GM21786 (cell line): ENCODE data around the gene TSPEAR.
A peak's percentile ranks its signal among the peaks of the same experiment; 100 is the strongest.

ENCODE experiments used
- ATAC-seq: cut with Tn5 transposase; IDR thresholded peaks from one replicate; pipeline ENCODE4 v1.9.1; 2021; ENCODE audit not compliant: unreplicated experiment

The TSPEAR gene

DNA sequence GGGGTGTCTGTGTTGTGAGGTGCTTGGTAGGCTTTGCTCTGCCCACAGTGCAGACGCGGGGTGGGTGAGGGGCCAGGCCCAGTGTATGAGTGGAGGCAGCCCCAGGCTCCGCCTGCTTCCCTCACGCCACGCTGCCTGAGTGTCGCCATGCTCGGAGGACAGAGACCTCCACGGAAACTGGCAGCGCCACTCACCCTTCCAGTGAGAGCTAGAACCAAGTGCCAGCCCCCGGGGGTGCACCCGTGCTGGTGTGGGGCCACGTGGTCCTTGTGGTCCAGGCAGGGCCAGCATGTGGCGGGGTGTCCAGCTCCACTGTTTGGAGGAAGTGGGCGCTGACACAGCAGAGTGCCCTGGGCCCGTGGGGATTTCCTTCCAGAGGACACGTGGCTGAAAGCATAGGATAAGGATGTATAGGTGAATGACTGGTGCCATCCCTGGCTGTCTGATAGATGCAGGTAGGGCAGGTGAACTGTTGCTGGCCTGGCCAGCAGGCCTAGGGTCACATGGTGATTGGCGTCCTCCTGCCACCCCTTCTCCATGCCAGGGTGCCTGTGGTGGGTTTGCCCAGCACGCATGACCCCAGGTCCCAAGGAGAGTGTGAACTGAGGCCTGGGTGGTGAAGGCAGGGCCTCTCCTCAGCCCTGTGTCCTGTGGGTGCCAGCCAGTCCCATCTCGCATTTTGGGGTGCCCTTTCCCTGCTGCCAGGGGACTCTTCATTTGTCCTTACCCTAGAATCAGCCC, 252.2 kb downstream of the TSPEAR start:
- ATAC-seq, result no peak

DNA sequence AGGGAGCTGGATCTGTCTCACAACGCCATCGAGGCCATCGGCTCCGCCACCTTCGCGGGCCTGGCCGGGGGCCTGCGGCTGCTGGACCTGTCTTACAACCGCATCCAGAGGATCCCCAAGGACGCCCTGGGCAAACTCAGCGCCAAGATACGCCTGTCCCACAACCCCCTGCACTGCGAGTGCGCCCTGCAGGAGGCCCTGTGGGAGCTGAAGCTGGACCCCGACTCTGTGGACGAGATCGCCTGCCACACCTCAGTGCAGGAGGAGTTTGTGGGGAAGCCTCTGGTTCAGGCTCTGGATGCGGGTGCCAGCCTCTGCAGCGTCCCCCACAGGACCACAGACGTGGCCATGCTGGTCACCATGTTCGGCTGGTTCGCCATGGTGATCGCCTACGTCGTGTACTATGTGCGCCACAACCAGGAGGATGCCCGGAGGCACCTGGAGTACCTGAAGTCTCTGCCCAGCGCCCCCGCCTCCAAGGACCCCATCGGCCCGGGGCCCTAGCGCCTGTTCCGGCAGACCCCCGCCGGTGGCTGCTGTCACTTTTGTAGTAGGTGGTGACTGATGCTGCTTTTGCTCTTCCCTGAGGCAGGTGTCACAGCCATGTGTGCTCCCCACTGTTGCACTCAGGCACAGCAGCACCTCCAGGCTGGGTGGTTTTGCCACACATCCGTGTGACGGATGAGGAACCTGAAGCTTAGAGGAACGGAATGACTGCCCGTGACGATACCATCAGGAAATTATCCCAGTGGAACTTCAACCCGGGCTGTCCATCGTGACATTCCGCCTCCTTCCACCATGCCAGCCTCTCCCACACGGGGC, 254.2 kb downstream of the TSPEAR start:
- no peak for ATAC-seq

DNA sequence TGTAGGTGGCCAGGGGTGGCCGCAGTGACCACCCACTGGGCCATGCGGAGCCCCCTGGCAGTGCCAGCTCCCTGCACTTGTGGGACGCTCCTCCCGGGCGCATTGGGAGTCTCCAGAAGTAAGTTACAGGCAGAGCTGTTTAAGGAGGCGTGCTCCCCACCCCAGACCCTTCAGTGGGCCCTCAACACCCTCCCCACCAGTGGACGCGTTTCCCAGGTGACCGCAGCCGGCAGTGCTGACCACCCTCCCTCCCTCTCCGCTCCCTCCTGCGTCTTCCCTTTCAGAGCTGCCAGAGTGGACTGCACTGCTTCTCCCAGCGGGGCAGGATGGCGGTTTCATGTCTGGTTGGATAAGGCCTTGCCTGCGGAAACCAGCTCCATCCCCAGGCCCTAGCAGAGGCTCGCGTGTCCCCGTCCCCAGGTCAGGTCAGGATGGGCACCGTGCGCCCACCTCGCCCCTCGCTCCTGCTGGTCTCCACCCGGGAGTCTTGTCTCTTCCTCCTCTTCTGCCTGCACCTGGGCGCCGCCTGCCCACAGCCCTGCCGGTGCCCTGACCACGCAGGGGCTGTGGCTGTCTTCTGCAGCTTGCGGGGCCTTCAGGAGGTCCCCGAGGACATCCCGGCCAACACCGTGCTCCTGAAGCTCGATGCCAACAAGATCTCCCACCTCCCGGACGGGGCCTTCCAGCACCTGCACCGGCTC, 255.0 kb downstream of the TSPEAR start:
- no peak for ATAC-seq

DNA sequence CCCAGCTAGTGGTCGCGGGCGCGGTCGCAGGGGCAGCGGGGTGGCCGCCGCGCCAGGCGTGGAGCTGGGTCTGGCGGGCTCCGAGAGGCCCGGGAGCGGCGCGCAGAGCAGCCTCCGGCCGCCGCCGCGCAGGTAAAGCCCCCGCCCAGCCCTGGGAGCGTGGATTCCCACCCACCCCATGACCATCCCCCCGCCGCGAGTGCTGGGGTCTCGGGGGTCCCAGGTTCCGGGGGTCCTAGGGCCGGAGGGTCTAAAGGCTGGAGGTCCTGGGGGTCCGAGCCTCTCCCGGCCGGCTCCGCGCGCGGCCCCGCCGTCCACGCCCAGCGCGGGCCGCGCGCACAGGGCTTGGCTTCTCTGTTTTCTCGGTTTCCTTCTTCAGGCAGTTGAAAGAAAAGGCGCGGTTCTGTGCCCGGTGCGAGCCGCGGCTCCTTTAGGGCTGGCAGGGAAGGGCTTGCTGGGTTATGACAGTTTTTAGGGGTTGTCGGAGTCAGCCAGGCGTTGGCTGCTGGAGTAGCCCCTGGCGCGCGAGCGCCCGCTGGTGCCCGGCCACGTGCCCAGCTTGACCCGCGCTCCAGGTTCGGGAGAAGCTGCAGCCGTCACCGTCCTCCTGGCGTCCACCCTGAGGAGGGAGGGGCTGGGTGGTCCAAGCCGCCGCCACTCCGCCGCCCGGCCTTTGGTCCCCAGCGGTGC, 255.7 kb downstream of the TSPEAR start:
- ATAC-seq, result peak; percentile 24

DNA sequence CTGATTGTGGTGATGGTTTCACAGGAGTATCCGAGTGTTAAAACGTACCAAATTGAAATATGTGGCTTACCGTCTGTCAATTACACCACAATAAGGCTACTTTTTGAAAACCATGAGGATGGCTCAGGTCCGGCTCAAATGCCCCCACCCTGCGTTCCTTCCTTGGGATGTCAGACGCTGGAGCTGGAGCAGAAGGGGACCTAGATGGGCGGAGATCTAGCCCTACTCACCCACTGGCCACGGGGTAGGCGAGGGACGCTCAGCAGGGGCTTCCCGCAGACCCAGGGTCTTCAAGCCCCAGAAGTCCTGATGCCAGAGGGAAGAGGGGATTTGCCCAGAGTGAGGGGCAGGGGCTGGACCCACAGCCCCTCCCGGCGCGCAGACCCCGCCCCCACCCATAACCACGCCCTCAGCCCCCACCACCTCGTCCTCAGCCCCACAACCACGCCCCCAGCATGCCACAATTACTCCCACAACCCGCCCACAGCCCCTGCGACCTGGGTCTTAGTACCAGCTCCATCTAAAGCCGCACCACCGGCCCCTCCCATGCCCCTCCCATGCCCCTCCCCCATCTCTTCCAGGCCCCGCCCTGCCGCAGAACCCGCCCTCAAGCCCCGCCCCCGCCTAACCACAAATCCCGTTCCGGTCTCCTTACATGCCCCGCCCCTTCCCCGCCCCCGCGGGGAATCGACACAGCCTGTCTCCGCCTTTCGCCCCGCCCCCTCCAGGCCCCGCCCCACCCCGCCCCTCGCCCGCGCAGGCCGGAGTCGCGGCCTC, 256.4 kb downstream of the TSPEAR start, which contains the start of gene LRRC3:
Gene LRRC3 (plus strand): TSS at position 764 of the 777 bp plus-strand sequence. CDS start 1,135 bp downstream, outside the sequence.
- ATAC-seq, result peak; percentile 43

DNA sequence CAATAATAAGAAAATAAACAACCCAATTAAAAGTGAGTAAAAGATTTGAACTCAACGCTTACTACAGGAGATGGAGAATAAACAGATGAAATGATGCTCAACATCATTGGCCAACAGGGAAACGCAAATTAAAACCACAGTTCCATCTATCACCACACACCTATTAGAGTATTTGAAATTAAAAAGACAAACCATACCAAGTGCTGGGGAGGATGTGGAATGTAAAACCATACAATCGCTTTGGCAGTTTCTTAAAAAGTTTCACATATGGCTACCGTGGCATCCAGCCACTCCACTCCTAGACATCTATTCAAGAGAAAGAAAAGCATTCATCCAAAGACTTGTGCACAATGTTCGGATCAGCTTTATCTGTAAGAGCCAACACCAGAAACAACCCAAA, 257.3 kb downstream of the TSPEAR start:
- no peak for ATAC-seq

DNA sequence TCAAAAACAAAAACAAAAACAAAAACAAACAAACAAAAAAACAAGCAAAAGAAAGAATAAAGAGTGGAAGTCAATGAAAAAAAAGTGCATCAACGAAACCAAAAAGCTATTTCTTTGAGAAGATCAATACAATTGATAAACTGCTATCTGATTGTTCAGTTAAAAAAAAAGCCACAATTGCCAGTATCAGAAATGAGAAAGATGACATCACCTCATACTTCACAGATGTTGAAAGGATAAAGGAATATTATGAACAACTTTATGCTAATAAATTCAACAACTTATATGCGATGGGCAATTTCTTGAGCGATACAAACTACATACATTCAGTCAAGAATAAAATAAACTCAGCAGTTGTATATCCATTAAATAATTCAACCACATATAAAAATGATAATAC, 258.3 kb downstream of the TSPEAR start:
- ATAC-seq, result no peak

DNA sequence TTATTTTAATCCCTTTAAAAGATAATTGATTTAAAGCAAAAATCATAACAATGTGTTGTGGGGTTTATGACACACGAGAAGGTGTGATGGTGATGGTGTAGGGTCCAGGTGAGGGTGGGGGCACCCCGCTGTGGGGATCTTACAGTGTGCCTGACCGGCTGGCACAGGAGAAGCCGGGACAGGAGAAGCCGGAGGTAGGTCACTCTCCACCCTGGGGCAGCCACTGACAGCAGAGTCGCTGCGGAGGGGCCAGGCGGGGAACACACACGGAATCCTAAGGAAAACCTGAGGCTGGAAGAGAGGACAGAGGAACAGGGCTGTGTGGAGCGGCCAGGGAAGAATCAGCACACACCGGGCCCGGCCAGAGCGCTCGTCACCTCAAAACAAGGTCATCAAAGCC, 260.4 kb downstream of the TSPEAR start:
- no peak for ATAC-seq

DNA sequence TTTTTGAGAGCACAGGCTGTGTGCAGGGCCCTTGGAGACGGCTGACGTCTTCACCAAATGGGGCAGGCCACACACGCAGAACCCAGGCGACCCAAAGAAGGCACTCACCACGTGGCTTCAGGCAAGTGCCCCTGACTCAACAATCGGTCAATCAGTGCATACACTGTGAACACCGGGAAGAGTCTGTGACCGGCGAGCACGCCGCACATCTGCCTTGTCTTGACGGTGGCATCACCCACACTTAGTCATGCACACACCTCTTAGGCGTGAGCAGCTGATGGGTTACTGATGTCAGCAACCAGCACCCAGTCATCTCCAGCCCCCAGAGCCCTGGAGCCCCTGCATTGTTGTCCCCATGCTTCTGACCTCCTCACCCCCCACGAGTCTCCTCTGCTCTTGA, 261.0 kb downstream of the TSPEAR start:
- no peak for ATAC-seq

DNA sequence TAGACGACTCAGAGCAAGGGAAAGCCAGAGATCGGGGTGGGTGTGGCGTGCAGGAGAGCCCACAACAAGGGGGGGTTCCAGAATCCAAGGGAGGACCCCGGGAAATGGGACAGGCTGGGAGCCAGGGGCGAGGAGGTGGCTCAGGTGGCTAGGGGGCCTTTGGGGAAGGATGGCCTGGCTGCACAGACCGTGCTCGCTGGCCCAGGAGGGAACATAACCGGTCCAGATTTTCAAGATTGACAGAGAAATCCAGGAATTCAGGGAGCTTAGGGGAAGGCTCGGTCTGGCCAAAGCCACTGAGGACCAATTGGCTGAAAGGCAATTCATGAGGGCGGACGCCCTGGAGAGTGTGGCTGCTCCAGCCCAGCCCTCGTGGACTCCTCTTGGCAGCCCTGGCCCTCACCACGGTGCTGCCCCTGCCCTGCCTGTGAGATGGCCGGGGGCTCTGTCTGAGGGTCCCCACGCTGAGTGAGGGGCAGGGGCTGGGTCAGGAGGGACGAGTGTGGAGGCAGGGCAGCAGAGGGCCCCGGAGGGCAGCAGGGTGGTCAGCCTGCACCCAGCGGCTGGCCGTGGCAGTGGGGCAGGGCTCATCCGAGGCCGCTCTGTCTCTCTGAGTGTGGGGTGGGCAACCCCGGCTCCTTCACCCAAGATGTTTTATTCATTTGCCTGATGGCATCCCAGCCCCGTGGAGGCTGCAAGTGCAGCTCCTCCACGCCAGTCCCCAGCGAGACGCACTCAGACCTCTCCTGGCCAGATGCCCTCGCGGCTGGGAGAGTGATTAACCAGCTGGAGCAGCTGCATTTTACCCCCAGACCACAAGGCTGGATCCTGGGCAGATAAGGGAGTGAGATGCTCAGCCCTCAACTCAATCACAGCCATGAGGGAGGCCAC, 261.7 kb downstream of the TSPEAR start:
- no peak for ATAC-seq

DNA sequence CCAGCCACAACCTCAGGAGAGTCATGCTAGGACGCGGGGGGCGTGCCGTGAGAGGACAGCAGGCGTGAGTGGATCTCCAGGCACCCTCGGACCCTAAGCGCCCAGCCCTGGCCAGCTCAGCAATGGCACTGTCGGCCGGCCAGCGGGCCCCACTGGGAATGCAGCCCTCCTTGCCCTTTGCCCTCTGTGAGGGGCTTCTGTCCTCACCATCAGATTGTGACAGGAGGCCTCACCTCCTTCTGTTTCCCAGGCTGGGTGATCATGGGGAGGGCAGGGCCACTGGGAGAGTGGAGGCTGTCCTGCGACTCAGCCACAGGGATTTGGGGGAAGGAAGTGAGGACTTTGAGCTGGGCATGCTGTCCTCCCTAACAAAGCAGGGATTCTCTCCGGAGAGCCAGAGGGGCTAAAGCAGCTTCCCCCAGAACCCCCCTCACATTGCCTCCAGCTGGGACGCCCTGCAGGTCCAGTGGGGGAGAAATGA, 262.7 kb downstream of the TSPEAR start:
- no peak for ATAC-seq
